Uterus (tissue), 4 donors: ENCODE measurements around the gene DPYSL5. TPM values are rescaled to one million over a fixed set of nuclear protein-coding genes. Genes with fewer than 3 reads are reported as not detected.

ENCODE experiments used
- DNase-seq, 2 donors: peaks; one replicate each; pipeline ENCODE4 v3.0.0-alpha.2; 2019 to 2020
- H3K27ac ChIP-seq, 2 donors: fragments of 200-600 bp; sonication (generic); 1 replicate in 1 of 2; 2 replicates in 1 of 2; pipeline ENCODE4 v1.5.1; 2016 to 2018
- H3K27me3 ChIP-seq, 2 donors: fragments of 200-600 bp; sonication (generic); one replicate each; pipeline ENCODE4 v1.5.1; 2018 to 2019; ENCODE audit warnings: control low read depth in 1 of 2
- H3K36me3 ChIP-seq, 2 donors: fragments of 200-600 bp; sonication (generic); one replicate each; pipeline ENCODE4 v1.5.1; 2019; ENCODE audit warnings: control low read depth in 1 of 2
- H3K4me1 ChIP-seq, 2 donors: fragments of 200-600 bp; sonication (generic); one replicate each; pipeline ENCODE4 v1.5.1; 2018 to 2019; ENCODE audit warnings: control low read depth in 1 of 2
- H3K4me3 ChIP-seq, 2 donors: fragments of 200-600 bp; sonication (generic); 1 replicate in 1 of 2; 2 replicates in 1 of 2; pipeline ENCODE4 v1.5.1; 2018 to 2019; ENCODE audit warnings: mild to moderate bottlenecking in 1 of 2
- H3K9me3 ChIP-seq, 2 donors: fragments of 200-600 bp; sonication (generic); one replicate each; pipeline ENCODE4 v1.5.1; 2019; ENCODE audit warnings: control low read depth in 1 of 2
- CTCF ChIP-seq, 4 experiments: fragments of 200-600 bp in 2 of 4; fragments of 450-650 bp in 2 of 4; sonication (generic) in 2 of 4; IDR thresholded peaks; one replicate each; pipeline ENCODE4 v1.5.1; 2016 to 2019; ENCODE audit warnings: antibody characterized with exemption in 4 of 4, mild to moderate bottlenecking in 2 of 4, moderate library complexity in 1 of 4
- POLR2A ChIP-seq, 2 donors: fragments of 450-650 bp; IDR thresholded peaks; one replicate each; pipeline ENCODE4 v1.6.1; 2016; ENCODE audit warnings: antibody characterized with exemption in 2 of 2, mild to moderate bottlenecking in 1 of 2, moderate library complexity in 1 of 2
- intact Hi-C: fragments of 100-400 bp; cut with DNase I; formaldehyde crosslinking; loops from one replicate; pipeline ENCODE4 v1.15.1; 2023; ENCODE audit warnings: low total_unique reads
- total RNA-seq, 4 donors: library from RNA; depleted of rRNA in 3 of 4; stranded (reverse); fragments of >200 nt in 3 of 4; gene quantifications; one replicate each; pipeline versions ENCODE4 v1.1.0 to v1.2.4, GENCODE V29; 2014 to 2023
- donor health status: DM: yes; HTN: yes; CAD: no.

DPYSL5 gene
- total RNA-seq, 4 donors from 2014 or later: 1.8 TPM; not detected in 3

- DNase-seq: no peak
- TF ChIP-seq CTCF (IDR thresholded peaks at IDR 0.05): no peak
- no peak for TF ChIP-seq POLR2A (IDR thresholded peaks at IDR 0.05)
- intact Hi-C loops: no loop called here
- Histone ChIP-seq H3K36me3 (no peaks in the 10 kb centered on the region), H3K27me3 (no peaks in the 10 kb centered on the region), H3K4me3 (no peak overlapping the region), H3K4me1 (no peaks in the 10 kb centered on the region), H3K27ac (no peak overlapping the region), H3K9me3 (no peaks in the 10 kb centered on the region)
Measured at GRCh38 chr2:26816893-26817292, 31.0 kb upstream of the DPYSL5 start.

GRCh38 chr2:26818255-26818654 lies 29.7 kb upstream of the DPYSL5 start:
- no peak for DNase-seq
- Histone ChIP-seq H3K9me3 (no peaks in the 10 kb centered on the region), H3K36me3 (no peaks in the 10 kb centered on the region), H3K4me3 (no peak overlapping the region), H3K27ac (no peak overlapping the region), H3K4me1 (no peaks in the 10 kb centered on the region), H3K27me3 (no peaks in the 10 kb centered on the region)
- TF ChIP-seq POLR2A (IDR thresholded peaks at IDR 0.05) (no peak), CTCF (IDR thresholded peaks at IDR 0.05) (no peak)
- intact Hi-C loops: no loop called here

GRCh38 chr2:26818972-26819371 lies 29.0 kb upstream of the DPYSL5 start:
- no peaks in the 10 kb centered on the region for H3K27me3 ChIP-seq
- H3K36me3 ChIP-seq: no peaks in the 10 kb centered on the region
- intact Hi-C loops: no loop called here
- no peaks in the 10 kb centered on the region for H3K4me1 ChIP-seq
- no peak overlapping the region for H3K27ac ChIP-seq
- DNase-seq: no peak
- H3K9me3 ChIP-seq: no peaks in the 10 kb centered on the region
- H3K4me3 ChIP-seq: no peak overlapping the region
- TF ChIP-seq POLR2A (IDR thresholded peaks at IDR 0.05): no peak
- TF ChIP-seq CTCF (IDR thresholded peaks at IDR 0.05): no peak

- intact Hi-C loops: no loop called here
- TF ChIP-seq CTCF (IDR thresholded peaks at IDR 0.05): no peak
- TF ChIP-seq POLR2A (IDR thresholded peaks at IDR 0.05): no peak
- Histone ChIP-seq H3K9me3 (no peaks in the 10 kb centered on the region), H3K36me3 (no peaks in the 10 kb centered on the region), H3K27ac (no peak overlapping the region), H3K27me3 (no peaks in the 10 kb centered on the region), H3K4me1 (no peaks in the 10 kb centered on the region), H3K4me3 (no peak overlapping the region)
- DNase-seq: no peak
Measured at GRCh38 chr2:26820932-26821331, 27.0 kb upstream of the DPYSL5 start.

GRCh38 chr2:26822877-26823276 lies 25.1 kb upstream of the DPYSL5 start:
- TF ChIP-seq POLR2A (IDR thresholded peaks at IDR 0.05) (no peak), CTCF (IDR thresholded peaks at IDR 0.05) (no peak)
- Histone ChIP-seq H3K36me3 (no peaks in the 10 kb centered on the region), H3K9me3 (no peaks in the 10 kb centered on the region), H3K4me1 (no peaks in the 10 kb centered on the region), H3K4me3 (no peak overlapping the region), H3K27me3 (no peaks in the 10 kb centered on the region), H3K27ac (no peak overlapping the region)
- intact Hi-C loops: no loop called here
- no peak for DNase-seq
